T-helper 2 cell (primary cell): Measurements from ENCODE around the gene NUDCD2.
"Not testable (repeated sequence)": the region's sequence is repeated elsewhere in the genome, so short reads cannot be mapped to it uniquely, and the experiment has no call there.

Experiments used
- DNase-seq, 5 experiments: peaks; one replicate each; pipeline versions ENCODE4 v3.0.0 to v3.0.0-alpha.2; 2012 to 2022

Gene NUDCD2

GRCh38 chr5:163424836-163425235, 35.1 kb downstream of the NUDCD2 start:
- DNase-seq = no peak

- not testable (repeated sequence) for DNase-seq
Observed at GRCh38 chr5:163415673-163416072, 44.2 kb downstream of the NUDCD2 start.

- DNase-seq = no peak
Observed at GRCh38 chr5:163410505-163410904, 49.4 kb downstream of the NUDCD2 start.

GRCh38 chr5:163409384-163409783, 50.5 kb downstream of the NUDCD2 start:
- DNase-seq = no peak

- peak in 4 of 5 experiments; percentile 27 to 52 (median 36) for DNase-seq
Observed at GRCh38 chr5:163408311-163408923, 51.5 kb downstream of the NUDCD2 start.

- DNase-seq = peak in 1 of 5 experiments; percentile 19
Observed at GRCh38 chr5:163407034-163407655, 52.8 kb downstream of the NUDCD2 start.

- no peak for DNase-seq
Observed at GRCh38 chr5:163404364-163405173, 55.3 kb downstream of the NUDCD2 start.

GRCh38 chr5:163402007-163402406, 57.9 kb downstream of the NUDCD2 start:
- DNase-seq = no peak

GRCh38 chr5:163401271-163401670, 58.6 kb downstream of the NUDCD2 start:
- DNase-seq = no peak

GRCh38 chr5:163399923-163400322, 60.0 kb downstream of the NUDCD2 start:
- DNase-seq = no peak

GRCh38 chr5:163397354-163397753, 62.5 kb downstream of the NUDCD2 start:
- DNase-seq = no peak

GRCh38 chr5:163396818-163397340, 63.0 kb downstream of the NUDCD2 start:
- DNase-seq = not testable (repeated sequence)
